Glutamatergic neuron (in vitro differentiated cells): ENCODE results near the gene ARHGAP10. TPM values are rescaled to one million over a fixed set of nuclear protein-coding genes. Genes with fewer than 3 reads are reported as not detected.

Experiments
- DNase-seq: peaks from one replicate; pipeline ENCODE4 v3.0.0; 2022
- H3K27ac Mint-ChIP-seq: one replicate; pipeline ENCODE4 v1.8.0; 2020; ENCODE audit warnings: mild to moderate bottlenecking, mixed read lengths, inconsistent platforms; ENCODE audit not compliant: unreplicated experiment
- H3K27me3 Mint-ChIP-seq: one replicate; pipeline ENCODE4 v1.8.0; 2020; ENCODE audit warnings: mild to moderate bottlenecking, moderate library complexity, mixed read lengths, inconsistent platforms; ENCODE audit not compliant: unreplicated experiment
- H3K36me3 Mint-ChIP-seq: one replicate; pipeline ENCODE4 v1.8.0; 2020; ENCODE audit warnings: mild to moderate bottlenecking, mixed read lengths, inconsistent platforms; ENCODE audit not compliant: unreplicated experiment
- H3K4me1 Mint-ChIP-seq: one replicate; pipeline ENCODE4 v1.8.0; 2020; ENCODE audit warnings: mild to moderate bottlenecking, low read depth, mixed read lengths, inconsistent platforms; ENCODE audit not compliant: unreplicated experiment
- H3K4me3 Mint-ChIP-seq: one replicate; pipeline ENCODE4 v1.8.0; 2020; ENCODE audit warnings: mild to moderate bottlenecking, mixed read lengths, inconsistent platforms; ENCODE audit not compliant: unreplicated experiment
- H3K9me3 Mint-ChIP-seq: one replicate; pipeline ENCODE4 v1.8.0; 2020; ENCODE audit warnings: mild to moderate bottlenecking, moderate library complexity, mixed read lengths, inconsistent platforms; ENCODE audit not compliant: unreplicated experiment
- total RNA-seq: library from RNA; stranded (reverse); fragmentation: NEBNext Ultra II Directional; extraction: Animal tissue kit (Norgen Biotek cat#: 25700); gene quantifications from one replicate; pipeline ENCODE4 v1.2.1, GENCODE V29; 2021; ENCODE audit not compliant: unreplicated experiment
- TF ChIP-seq, protein P1 (sequence below): fragments of 200-600 bp; sonication (generic); IDR thresholded peaks from one replicate; pipeline ENCODE4 v1.5.0; 2021; ENCODE audit not compliant: partially characterized antibody, unreplicated experiment

Gene ARHGAP10
- total RNA-seq, 1 donor from 2014 or later, result 19.7 TPM

DNA sequence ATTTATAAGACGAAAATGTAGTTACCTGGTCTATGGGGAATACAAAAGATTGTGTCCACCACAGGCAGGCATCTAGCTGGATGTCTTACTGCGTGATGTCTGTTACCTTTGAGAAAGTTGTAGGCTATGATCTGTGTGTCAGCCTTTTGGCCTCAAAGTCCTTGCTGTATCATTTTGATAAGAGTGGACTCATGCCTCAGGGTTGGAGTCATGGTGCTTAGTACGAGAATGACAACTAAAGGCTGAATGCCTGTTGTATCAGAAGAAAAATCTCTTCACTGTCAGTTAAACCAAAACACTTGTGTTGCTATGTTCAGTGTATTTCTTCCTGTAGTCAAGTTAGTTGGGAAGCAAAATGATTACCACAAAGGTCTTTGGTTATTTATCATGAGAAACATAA is 226.2 kb downstream of the ARHGAP10 start:
- Mint-ChIP-seq H3K36me3 (no peaks in the 10 kb centered on the region), H3K27ac (no peak overlapping the region), H3K9me3 (no peaks in the 10 kb centered on the region), H3K4me3 (no peak overlapping the region), H3K27me3 (peaks cover 3% of the 10 kb centered on the region), H3K4me1 (peaks cover 3% of the 10 kb centered on the region)
- DNase-seq, result no peak
- TF ChIP-seq, protein P1, sequence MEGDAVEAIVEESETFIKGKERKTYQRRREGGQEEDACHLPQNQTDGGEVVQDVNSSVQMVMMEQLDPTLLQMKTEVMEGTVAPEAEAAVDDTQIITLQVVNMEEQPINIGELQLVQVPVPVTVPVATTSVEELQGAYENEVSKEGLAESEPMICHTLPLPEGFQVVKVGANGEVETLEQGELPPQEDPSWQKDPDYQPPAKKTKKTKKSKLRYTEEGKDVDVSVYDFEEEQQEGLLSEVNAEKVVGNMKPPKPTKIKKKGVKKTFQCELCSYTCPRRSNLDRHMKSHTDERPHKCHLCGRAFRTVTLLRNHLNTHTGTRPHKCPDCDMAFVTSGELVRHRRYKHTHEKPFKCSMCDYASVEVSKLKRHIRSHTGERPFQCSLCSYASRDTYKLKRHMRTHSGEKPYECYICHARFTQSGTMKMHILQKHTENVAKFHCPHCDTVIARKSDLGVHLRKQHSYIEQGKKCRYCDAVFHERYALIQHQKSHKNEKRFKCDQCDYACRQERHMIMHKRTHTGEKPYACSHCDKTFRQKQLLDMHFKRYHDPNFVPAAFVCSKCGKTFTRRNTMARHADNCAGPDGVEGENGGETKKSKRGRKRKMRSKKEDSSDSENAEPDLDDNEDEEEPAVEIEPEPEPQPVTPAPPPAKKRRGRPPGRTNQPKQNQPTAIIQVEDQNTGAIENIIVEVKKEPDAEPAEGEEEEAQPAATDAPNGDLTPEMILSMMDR, result no peak

DNA sequence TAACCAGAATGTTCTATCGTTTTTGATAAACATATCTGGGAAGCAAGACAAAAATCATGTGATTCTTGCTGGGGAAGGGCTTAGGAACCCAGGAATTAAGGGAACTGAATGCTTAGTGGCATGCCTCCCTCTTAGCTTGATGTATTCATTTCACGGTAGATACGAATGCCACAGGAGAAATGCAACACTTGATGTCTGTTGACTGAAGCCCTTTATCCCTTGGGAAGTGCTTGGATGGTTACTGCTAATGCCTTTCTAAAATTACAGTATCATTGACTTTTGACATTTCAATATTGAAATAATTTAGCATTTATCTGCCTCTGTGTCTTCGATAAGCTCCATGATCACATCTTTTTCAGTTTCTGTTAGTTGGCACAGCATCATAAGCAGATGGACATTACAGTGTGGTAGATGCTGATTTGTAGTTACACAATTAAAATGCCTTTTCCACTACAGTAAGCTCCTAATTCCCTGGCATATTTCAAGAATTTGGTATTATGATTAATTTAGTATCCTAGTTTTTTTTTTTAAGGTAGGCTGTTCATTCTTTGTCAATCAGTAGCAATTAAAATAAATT is 226.7 kb downstream of the ARHGAP10 start:
- Mint-ChIP-seq H3K4me1 (peaks cover 3% of the 10 kb centered on the region), H3K36me3 (no peaks in the 10 kb centered on the region), H3K4me3 (no peak overlapping the region), H3K27ac (no peak overlapping the region), H3K27me3 (peaks cover 3% of the 10 kb centered on the region), H3K9me3 (no peaks in the 10 kb centered on the region)
- DNase-seq, result no peak
- TF ChIP-seq, protein P1, result no peak

DNA sequence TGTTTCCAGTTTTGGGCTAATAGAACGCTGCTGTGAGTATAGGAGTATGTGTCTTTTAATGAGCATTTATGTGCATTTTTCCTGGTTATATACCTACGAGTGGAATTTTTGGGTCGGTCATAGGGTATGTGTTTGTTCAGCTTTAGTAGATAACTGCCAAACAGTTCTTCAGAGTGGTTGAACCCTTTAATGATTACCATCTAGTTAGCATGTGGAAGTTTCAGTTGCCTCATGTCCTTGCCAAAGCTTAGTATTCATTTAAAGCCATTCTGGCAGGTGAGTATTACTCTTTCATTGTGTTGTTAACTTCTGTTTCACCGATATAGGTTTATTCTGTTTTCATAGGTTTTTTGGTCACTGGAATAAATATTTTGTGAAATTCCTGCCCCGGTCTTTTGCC is 229.1 kb downstream of the ARHGAP10 start:
- Mint-ChIP-seq H3K27me3 (peaks cover 3% of the 10 kb centered on the region), H3K36me3 (no peaks in the 10 kb centered on the region), H3K27ac (no peak overlapping the region), H3K4me1 (peaks cover 4% of the 10 kb centered on the region), H3K4me3 (no peak overlapping the region), H3K9me3 (no peaks in the 10 kb centered on the region)
- TF ChIP-seq, protein P1, result no peak
- no peak for DNase-seq

DNA sequence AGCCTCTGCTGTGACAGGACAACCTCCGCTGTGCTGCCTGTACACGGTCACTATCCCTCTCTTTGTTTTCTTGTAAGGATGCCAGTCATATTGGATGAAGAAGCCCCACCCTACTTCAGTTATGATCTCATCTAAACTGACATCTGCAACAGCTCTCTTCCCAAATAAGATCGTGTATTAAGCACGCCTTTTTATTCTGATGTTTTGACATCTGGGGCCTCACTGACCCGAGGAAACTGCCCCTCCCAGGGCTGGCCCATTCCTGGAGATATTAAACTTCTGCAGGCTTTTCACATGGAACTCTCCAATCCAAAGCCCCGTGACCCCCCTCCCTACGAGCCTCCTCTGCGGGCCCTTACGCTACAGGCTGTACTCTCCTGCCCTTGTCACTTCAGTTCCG is 232.0 kb downstream of the ARHGAP10 start:
- Mint-ChIP-seq H3K4me3 (no peak overlapping the region), H3K36me3 (no peaks in the 10 kb centered on the region), H3K9me3 (no peaks in the 10 kb centered on the region), H3K27me3 (peaks cover 3% of the 10 kb centered on the region), H3K4me1 (peaks cover 2% of the 10 kb centered on the region), H3K27ac (no peak overlapping the region)
- DNase-seq, result no peak
- TF ChIP-seq, protein P1, result no peak

DNA sequence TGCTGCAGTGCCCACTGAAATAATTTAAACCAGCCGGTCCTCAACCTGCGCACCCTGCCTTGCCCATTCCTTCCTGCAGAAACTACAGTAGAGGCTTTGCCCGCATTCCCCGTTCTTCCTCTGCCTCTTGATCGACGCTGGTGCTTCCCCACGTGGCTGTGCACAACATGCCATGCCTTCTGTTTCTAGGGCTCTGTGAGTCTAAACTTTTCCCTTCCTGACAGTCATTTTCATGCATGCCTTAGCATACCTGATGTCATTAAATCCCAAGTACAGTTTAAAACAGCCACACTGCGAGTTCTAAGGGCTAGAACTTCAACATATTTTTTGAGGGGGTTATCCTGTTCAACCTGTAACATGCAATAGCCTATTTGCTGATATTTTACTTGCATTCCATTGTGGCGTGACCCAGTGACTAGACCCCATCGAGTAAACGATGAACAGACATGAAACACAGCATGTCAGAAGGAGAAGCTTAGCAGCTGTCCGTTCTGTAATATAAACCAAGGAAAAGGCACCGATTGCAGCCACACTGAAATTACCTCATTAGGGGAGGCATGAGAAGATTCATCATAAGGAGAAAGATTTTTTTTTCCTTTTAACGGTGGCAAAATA is 232.5 kb downstream of the ARHGAP10 start:
- peaks cover 2% of the 10 kb centered on the region for H3K4me1 Mint-ChIP-seq
- peaks cover 3% of the 10 kb centered on the region for H3K27me3 Mint-ChIP-seq
- no peaks in the 10 kb centered on the region for H3K36me3 Mint-ChIP-seq
- TF ChIP-seq, protein P1, result no peak
- H3K9me3 Mint-ChIP-seq, result no peaks in the 10 kb centered on the region
- no peak overlapping the region for H3K27ac Mint-ChIP-seq
- DNase-seq, result no peak
- no peak overlapping the region for H3K4me3 Mint-ChIP-seq
